ENCODE data around the gene CENPM.

Gene CENPM

DNA sequence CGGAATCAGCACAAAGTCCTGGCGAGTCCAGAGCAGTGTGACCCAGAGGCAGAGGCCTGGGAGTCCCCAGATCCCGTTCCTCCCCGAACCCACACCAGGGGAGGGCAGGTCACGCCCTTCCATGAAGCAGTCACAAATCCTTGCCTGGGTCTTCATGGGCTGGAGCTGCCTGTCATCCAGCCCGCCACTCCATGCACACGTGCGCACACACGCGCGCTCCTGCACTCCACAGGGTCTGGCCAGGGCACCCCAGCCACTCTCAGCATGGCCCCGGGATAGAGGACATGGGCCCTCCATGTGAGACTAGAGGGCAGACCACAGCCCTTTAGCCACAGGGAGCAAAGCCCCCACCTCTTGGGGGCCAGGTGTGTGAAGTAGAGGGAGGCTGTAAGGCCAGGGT is 14.6 kb downstream of the CENPM start:
- TF ChIP-seq, protein P1, sequence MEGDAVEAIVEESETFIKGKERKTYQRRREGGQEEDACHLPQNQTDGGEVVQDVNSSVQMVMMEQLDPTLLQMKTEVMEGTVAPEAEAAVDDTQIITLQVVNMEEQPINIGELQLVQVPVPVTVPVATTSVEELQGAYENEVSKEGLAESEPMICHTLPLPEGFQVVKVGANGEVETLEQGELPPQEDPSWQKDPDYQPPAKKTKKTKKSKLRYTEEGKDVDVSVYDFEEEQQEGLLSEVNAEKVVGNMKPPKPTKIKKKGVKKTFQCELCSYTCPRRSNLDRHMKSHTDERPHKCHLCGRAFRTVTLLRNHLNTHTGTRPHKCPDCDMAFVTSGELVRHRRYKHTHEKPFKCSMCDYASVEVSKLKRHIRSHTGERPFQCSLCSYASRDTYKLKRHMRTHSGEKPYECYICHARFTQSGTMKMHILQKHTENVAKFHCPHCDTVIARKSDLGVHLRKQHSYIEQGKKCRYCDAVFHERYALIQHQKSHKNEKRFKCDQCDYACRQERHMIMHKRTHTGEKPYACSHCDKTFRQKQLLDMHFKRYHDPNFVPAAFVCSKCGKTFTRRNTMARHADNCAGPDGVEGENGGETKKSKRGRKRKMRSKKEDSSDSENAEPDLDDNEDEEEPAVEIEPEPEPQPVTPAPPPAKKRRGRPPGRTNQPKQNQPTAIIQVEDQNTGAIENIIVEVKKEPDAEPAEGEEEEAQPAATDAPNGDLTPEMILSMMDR (IDR thresholded peaks at IDR 0.05; ENCODE audit: borderline replicate concordance, insufficient read depth, low read depth, low read length), result no peak
- no peak overlapping the region for H3K4me3 ChIP-seq (ENCODE audit: low read depth, low read length)

DNA sequence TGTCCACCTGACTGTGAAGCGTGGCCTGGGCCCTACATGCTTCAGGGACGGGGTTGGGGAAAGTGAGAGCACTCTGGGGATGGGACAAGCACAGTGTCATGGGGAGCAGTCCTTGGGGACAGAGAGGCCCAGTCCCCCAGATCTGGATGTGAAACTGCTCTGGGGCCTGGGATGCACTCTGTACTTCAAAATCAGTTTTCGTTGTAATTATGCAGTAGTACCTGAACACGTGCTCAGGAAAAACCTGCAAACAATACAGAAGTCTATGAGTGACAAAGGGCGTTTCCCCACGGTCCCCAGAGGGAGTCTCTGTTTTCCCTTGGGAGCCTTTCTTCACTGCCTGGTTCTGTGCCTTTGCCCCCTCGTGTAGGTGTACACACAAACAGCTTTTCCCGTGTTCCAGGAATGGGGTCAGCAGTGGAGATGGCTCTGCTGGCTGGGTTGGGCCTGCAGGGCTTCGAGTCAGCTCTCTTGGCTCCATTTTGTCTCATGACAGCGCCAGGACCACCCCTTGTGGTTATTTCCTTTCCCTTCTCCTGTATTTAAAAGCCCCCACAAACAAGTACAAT is 15.2 kb downstream of the CENPM start:
- TF ChIP-seq, protein P1 (IDR thresholded peaks at IDR 0.05; ENCODE audit: borderline replicate concordance, insufficient read depth, low read depth, low read length), result no peak
- H3K4me3 ChIP-seq (ENCODE audit: low read depth, low read length), result no peak overlapping the region

DNA sequence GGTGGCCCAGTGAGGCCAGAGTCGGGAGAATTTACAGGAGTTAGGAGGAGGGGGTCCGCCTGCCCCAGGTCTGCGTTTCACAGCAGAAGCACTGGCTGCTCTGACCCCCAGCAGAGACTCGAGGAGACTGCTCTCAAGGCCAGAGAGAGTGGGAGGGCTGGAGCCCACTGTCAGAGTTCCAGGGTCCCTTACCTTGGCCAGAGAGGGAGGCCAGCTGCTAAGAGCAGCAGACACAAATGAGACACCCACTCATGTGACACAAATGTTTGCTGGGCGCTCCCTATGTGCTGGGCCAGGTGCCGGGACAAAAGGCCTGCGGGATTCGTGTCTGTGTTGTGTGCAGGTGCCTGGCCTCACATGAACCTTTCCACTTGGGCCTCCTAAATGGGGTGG is 17.5 kb downstream of the CENPM start:
- TF ChIP-seq, protein P1 (IDR thresholded peaks at IDR 0.05; ENCODE audit: borderline replicate concordance, insufficient read depth, low read depth, low read length), result no peak
- H3K4me3 ChIP-seq (ENCODE audit: low read depth, low read length), result peak overlapping the region; percentile 5

DNA sequence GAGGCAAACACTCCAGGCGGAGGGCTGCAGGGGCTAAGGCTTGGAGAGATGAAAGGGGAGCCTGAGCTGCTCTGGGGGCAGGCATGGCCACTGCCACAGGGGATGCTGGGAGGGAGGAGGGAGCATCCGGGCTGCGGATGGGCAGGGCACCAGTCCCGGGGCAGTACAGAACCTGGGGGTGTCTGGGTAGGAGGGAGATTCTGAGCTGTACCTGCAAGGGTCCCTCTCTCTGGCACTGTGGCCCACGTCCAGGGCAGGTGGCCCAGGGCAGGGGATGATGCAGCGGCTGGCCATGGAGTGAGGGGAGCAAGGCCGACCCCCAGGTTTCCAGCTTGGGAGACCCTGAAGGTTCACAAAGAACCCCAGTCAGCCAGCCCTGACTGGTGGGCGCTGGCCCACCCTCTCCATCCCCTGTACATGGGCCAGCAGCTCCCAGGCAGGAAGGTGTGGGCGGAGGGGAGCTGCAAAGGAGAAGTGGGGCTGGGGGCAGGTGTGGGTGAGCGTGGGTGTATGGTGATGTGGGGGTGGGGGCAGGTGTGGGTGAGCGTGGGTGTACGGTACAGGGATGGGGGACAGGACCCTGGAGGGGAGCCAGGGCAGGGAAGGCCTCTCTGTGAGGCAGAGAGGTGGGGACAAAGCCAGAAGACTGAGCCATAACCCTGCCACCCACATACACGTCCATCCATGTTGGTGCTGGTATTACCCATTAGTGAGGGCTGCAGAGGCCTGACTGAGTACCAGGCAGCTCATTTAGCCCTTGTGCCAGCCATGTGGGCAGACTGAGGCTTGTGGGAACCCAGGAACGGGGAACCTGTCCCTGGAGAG is 18.1 kb downstream of the CENPM start:
- TF ChIP-seq, protein P1 (IDR thresholded peaks at IDR 0.05; ENCODE audit: borderline replicate concordance, insufficient read depth, low read depth, low read length), result no peak
- H3K4me3 ChIP-seq (ENCODE audit: low read depth, low read length), result peak overlapping the region; percentile 5

DNA sequence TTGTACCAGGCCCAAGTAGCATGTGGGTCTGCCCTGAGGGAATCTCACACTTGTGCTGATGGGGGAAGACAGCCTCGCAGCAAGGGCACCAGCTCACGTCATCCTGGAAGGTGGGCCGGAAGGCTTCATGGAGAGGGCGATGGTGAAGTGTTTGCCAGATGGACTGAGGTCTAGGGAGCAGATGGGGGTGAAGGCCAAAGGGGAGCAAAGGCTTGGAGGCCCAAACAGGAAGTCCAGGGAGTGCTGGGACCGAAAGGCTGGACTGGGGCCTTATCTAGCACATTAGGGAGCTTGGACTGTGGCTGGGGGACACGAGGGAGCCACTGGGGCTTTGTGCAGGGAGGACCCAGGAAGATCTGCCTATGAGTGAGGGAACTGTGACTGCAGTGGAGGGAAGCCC is 19.1 kb downstream of the CENPM start:
- H3K4me3 ChIP-seq (ENCODE audit: low read depth, low read length), result no peak overlapping the region
- TF ChIP-seq, protein P1 (IDR thresholded peaks at IDR 0.05; ENCODE audit: borderline replicate concordance, insufficient read depth, low read depth, low read length), result no peak

DNA sequence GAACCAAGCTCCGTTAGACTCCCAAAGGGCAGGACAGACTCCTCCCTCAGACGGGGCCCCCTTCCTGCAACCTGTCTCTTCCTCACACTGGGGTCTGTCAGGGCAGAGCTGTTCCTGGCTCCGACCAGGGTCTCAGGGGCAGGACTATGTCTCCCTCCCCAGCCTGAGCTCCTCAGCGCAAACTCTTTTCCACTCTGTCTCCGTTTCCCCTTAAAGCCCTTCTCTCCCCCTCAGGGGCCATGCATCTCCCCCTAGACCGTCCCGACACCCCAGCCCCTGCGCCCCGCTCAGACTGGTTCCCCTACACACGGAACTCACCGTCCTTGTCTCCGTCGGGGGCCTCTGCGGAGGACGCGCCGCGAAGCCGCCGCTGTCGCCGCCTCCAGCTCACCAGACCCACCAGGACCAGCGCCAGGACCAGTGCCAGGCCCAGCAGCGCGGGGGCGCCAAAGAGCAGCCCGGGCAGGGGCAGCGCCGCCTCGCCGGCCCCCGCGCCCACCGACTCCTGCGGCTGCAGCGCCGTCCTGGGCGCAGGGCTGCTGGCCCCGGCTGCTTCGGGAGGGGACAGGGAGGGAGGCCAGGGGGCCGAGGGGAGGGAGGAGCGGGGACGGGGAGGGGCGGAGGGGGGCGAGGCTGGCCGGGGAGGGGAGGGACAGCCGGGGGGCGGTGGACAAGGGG is 21.0 kb downstream of the CENPM start:
- H3K4me3 ChIP-seq (ENCODE audit: low read depth, low read length), result peak overlapping the region; percentile 94
- TF ChIP-seq, protein P1 (IDR thresholded peaks at IDR 0.05; ENCODE audit: borderline replicate concordance, insufficient read depth, low read depth, low read length), result peak; percentile 97

Measured in GM12875 (cell line).